H4 (cell line): ENCODE measurements around the gene IDH3G. TPM values are rescaled to one million over a fixed set of nuclear protein-coding genes. Genes with fewer than 3 reads are reported as not detected.
"Not testable (repeated sequence)": the region's sequence is repeated elsewhere in the genome, so short reads cannot be mapped to it uniquely, and the experiment has no call there.

Source experiments
- DNase-seq: peaks from one replicate; pipeline ENCODE4 v3.0.0-alpha.2; 2015; ENCODE audit warnings: low spot score
- total RNA-seq: library from RNA; depleted of rRNA; stranded (reverse); fragments of >200 nt; shearing (Covaris generic); gene quantifications from 2 replicates; pipeline ENCODE4 v1.2.3, GENCODE V29; 2014

Gene IDH3G
- total RNA-seq, 1 experiment from 2014 or later, result 68.9 TPM

DNA sequence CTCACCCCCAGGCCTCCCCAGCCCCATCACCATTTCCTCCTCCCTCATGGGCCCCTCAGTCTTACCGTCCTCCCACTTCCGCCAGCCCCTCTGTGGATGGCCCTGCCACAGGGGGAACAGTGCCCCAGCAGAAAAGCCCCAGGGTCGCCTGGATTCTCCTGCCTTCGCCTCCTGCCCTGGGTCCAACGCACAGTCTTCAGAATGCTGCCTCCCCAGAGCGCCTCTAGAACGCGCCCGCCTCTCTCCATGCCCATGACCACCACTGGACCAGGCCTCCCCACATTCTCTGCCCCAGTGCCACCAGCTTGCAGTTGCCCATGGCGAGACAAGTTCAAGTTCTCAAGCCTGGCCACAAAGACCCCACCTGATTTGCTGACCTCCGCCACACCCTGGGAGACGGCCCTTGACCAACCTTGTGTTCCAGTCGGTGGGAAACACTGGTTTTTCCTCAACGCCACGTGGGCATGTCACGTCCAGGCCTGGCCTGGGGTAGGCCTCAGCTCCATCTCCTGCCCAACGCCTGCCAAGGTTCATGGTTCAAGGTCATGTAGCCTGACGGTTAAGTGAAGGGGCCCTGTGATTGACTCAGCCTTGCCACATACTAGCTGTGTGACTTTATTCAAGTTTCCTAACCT, 30.8 kb downstream of the IDH3G start:
- no peak for DNase-seq

DNA sequence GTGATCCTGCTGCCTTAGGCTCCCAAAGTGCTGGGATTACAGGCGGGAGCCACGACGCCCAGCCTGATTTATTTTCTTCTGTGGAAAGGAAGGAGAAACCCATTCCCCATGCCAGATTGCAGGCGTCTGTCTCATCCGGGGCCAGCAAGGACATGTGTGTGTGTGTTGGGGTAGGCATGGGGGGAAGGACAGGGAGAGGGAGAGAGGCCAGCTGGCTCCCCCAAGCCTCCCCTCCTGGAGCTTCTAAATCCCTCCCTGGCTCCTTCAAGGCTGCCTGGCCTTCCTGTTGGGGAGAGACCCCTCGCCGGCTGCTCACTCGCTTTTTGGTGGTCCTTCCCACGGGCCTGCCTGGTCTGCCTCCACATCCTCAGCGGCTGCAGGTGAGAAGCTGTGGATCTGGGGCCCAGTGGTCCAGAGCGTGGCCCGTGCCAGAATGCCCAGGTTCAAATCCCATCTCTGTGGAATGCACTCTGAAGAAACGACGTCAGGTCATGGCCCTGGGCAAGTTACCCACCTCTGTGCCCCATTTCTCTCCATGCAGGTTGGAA, 31.5 kb downstream of the IDH3G start:
- DNase-seq, result no peak

DNA sequence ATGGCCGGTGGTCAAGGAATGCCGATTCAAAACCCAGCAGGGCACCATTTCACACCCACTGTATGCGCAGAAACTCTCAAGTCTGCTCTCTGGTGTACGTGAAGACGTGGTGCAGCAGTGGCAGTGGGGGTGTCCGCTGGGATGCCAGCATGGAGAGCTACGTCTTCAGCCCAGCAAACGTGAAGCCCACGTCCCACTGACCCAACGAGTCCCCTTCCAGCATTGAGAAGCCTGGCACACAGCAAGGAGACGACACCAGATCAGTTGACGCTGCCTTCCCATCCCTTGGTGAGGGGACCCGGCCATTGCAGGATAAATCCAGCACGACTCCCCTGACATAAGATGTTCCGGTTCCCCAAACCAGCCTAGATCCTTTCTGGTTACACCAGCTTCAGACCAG, 32.3 kb downstream of the IDH3G start:
- DNase-seq, result no peak

DNA sequence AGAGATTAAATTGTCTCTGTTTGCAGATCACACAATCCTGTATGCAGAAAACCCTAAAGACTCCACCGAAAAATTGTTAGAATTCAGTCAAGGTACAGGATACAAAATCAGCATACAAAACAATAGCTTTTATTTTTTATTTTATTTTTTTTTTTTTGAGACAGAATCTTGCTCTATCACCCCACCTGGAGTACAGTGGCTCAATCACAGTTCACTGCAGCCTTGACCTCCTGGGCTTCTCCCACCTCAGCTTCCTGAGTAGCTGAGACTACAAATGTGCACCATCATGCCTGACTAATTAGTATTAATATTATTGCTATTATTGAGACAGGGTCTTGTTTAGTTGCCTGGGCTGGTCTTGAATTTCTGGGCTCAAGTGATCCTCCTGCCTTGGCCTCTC, 39.0 kb downstream of the IDH3G start:
- no peak for DNase-seq

DNA sequence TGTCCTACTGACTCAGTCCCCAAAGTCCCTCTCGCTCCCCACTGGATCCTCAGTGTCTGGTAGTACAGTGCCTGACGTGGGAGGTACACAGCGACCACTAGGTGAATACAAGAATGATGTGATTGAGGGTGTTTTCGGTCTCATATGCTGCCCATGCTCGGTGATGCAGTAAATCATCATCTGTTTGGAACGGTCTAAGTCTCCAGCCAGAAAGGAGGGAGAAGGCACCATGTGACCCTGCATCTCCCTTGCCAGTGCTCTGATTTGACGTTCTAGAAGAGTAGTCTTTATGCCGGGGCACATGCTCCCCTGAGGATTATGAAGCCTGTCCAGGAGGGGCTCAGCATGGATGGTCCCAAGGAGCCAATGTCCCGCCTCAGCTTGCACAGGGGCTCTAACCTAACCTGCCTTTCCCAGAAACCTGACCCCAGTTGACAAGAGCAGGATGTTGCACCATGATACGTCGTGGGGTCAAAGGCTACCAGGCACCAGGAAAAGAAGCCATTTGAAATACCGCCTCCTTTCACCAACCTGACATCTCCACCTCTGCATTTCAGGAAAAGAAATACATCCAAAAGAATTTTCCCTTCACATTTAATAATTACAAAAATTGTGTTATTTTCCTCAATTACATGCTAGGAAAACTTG, 43.9 kb downstream of the IDH3G start:
- no peak for DNase-seq

DNA sequence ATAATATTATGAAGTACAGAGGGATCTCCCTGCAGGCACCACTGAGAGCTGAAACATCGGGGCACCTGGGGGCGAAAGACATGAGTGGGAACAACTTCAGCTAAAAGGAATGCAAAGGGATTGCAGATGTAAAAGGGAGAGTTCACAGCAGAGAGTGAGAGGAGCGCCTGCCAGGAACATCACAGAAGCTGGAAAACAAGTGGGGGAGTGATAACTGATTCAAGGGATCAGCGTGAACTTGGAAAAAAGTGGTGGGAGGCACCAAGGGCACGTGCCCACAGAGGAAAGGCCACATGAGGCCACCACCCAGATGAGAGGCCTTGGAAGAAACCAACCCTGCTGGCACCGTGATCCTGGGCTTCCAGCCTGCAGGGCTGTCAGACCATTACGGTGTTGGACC, 45.2 kb downstream of the IDH3G start:
- not testable (repeated sequence) for DNase-seq

DNA sequence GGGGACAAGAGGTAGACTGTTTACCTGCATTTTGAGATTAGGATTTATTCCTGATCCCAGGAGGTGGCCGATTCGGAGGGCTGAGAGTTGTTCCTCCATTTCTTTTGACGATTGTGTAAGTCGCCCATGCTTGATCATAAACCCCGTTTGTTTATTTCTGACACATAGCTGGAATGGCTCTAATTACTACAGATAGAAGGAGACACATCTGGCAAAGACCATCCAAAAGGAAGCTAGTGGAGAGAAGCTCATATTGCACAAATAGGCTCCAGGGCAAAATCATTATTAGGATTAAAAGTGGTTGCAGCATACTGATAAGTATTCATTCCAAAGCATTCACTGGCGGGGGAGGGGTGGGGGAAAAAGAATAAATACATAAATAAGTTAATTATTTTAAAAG, 47.2 kb downstream of the IDH3G start:
- not testable (repeated sequence) for DNase-seq

DNA sequence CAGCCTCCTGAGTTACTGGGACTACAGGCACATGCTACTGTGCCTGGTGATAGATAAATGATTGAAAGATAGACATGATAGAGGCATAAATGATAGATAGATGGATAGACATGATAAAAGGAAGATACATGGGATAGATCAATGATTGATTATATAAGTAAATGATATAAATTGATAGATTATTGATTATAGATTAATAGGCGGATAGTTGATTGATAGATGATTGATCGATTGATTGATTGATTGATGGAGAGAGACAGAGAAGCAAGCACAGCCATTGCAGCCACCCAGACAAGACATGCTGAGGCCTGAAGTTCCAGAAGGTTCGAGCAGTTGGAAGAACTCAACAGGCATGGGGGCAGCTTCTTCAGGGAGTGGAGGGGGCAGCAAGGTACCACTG, 47.8 kb downstream of the IDH3G start:
- DNase-seq, result no peak

DNA sequence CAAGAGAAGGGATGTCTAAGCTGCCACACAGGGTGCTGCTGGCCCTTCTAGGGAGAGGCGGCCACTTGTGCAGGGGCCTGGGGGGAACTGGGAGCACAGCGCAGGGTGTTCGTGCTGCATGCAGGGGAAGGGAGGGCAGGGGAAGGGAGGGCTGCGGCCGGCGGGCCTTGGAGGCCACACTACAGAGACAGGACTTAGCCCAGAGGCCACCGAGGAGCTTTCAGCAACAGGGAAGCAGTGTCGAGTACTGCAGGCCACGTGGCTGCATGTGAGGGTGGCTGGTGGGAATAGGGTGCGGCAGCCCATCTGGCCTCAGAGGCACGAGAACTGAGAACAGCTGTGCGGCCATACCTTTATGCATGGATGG, 49.1 kb downstream of the IDH3G start:
- not testable (repeated sequence) for DNase-seq

DNA sequence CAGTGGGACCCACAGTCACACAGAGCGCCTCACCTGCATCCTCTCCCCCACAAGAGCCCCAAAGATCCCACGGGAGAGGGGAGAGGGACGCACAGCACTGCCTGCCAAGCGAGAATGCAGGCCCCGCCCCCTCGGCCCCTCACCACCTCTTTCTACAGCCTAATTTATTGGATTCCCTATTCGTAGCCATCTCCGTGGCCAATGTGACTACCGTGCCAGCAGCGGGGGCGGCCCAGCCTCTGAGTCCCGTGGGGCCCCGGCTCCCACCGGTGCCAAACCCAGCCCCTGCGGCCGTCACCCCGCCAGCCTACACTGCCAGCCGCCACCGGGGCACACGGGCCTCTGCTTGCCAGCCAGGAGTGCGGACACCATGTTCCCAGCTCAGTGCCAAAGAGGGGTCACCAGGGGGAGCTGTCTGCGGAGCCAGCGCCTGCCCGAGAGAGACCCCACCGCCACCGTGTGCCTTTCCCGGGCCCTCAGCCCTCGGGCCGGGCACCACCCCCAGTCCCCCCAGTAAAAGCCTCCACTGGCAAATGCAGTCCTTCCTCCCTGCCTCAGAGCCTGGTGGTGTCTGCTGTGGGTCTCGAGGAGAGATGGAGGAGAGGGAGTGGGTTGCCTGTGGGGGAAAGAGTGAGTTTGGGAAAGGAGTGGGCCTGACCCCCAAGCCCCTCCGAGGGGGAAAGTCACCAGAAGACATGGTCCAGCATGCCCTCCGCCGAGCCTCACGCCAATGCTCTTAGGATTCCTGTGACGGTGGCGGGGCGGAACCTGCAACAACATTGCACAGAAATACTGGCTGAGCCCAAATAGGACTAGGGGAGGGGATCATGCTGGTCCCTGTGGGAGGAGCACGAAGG, 49.7 kb downstream of the IDH3G start:
- DNase-seq, result no peak

DNA sequence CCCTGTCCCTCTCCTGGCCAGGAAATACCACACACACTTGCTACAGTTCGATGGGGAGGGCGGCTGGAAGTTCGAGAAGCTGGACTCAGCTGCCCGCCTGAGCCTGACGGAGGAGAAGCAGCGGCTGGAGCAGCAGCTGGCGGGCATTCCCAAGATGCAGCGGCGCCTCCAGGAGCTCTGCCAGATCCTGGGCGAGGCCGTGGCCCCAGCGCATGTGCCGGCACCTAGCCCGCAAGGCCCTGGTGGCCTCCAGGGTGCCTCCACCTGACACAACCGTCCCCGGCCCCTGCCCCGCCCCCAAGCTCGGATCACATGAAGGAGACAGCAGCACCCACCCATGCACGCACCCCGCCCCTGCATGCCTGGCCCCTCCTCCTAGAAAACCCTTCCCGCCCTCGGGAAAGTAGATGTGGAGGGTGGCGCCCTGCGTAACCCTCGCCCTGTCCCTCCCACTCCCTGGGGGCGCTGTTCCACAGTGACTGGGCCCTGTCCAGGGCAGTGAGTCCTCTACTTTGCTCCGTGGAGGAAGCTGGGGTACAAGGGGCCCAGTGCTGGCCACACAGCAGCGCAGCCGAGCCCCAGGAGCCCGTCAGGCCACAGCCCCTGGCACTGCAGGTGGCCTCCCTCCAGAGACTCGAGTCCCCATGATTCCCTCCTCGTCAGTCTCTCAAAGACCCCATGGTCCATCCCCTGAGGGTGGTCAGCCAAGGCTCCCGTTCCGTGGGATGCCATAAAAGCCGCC, 50.5 kb downstream of the IDH3G start:
- DNase-seq, result not testable (repeated sequence)

DNA sequence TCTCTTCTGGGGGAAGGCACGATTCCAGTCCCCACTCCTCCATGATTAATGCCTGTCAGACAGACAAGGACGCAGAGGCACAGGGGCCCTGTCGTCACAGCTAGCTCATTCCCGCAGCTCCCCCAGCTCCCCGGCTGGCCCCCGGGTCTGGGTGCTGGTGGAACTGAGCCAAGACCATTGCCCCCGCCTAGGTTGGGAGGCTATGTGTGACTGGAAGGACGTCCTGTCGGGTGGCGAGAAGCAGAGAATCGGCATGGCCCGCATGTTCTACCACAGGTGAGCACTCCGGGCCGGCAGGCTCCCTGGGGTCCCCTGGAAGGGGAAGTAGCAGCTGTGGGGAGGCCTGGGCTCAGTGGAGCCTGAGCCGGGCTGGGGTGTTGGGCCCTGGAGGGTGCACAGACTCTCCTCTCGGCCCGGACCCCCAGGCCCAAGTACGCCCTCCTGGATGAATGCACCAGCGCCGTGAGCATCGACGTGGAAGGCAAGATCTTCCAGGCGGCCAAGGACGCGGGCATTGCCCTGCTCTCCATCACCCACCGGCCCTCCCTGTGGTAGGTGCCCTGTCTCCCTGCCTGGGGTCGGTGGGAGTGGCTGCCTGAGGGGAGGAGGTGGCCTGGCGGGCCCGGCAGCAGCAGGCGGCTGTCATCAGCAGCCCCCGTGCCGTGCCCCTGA, 51.2 kb downstream of the IDH3G start:
- not testable (repeated sequence) for DNase-seq

DNA sequence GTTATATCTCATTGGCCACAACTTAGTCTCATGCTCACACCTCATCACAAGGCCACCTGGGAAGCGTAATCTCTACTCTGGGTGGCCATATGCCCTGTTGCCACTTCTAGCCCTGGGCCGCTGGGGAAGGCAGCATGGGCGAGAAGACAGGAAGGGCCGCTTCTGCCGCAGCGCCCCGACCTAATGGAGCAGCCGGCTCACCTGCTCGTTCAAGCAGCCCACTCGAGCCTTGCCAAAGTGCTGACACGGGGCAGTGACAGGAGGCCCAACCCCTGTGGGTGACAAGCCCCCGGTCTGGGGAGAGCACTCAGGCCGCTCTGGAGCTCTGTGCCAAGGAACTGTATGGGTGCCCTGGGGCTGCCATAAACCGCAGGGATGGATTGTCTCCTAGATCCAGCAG, 52.1 kb downstream of the IDH3G start:
- DNase-seq, result not testable (repeated sequence)

DNA sequence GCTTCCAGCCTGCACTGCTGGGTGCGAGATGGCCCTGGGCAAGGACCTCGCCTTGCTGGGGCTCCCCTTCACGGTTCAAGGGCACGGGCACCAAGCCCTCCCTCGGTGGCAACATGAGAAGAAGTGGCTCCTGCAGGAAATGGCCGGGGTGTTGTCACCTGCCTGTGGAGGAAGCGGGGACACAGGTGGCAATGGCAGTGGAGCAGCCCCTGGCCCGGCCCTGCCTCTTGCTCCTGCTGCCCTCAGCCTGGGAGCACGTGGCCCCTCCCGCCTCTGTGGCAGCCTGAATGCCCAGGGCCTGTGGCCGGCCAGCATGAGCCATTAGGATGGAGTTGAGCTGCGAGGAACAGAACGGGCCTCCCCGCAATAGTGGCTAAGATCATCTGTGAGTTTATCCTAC, 52.7 kb downstream of the IDH3G start:
- DNase-seq, result no peak

DNA sequence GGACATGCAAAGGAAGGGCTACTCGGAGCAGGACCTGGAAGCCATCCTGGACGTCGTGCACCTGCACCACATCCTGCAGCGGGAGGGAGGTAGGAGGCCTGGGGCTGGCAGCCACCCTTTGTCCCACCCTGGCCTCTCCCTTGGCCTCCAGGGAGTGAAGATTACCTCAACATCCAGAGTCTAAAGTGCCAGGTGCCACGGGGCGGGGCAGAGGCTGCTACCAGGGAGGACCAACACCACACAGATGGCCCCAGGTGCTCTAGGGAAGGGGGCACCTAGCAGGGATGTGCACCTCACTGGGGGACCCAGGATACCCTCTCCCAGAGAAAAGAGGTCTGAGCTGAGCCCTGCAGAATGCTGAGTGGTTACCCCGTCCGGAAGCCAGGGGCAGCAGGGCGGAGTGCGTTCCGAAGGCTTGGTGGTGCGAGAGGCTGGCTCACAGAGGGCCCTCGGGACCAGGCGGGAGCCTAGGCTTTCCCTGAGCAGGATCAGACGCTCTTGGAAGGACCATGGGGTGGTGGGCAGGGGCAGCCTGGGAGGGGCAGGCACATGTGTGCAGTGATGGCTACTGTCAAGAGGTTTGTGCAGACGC, 53.4 kb downstream of the IDH3G start:
- DNase-seq, result no peak

DNA sequence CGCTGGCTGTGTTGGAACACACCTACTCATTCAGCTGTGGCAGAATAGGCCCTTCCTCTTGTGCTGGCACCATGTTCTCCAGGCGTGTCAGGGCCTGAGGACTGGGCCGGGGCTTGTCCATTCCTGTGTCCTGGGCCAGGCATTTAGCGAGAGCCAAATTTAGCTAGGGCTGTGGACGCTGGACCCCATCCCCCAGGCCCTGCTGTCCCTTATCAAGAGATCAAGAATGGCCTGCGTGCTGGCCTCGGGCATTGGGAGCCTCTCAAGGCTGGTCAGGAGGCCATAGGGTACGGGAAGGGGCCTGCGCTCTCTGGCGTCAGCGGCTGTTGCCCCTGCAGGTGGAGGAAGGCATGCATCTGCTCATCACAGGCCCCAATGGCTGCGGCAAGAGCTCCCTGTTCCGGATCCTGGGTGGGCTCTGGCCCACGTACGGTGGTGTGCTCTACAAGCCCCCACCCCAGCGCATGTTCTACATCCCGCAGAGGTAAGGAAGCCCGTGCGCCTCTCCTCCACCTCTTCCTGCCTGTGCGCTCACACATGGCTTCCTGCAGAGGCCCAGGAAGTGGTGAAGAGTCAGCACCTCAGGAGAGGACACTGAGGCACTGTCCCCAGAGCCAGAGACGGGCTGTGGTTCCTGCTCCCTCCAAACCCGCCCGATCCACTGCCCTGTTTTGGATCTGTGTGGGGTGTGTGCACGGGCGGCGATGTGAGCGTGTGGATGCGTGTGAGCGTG, 54.3 kb downstream of the IDH3G start:
- no peak for DNase-seq

DNA sequence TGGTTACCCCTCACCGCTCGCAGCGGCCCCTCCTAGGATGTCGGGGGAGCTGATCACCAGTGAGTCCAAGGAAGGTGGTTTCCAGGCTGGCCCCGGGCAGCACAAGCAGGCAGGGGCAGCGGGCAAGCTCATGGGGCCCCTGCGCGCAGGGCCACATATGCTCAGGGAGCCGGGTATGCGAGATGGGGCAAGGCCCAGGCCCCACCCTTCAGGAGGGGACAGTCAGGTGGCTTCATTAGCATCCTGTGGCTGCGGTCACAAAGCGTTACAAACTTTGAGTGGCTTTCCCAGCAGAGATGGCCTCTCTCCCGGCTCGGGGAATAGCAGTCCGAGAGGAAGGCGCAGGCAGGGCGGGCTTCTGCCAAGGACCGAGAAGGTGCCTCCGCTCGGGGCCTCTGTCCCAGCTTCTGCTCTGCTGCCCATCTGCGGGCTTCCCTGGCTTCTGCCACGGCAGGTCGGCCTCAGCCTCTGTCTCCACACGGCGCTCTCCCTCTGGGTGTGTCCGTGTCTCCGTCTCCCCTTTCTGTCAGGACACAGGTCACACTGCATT, 56.0 kb downstream of the IDH3G start:
- no peak for DNase-seq

DNA sequence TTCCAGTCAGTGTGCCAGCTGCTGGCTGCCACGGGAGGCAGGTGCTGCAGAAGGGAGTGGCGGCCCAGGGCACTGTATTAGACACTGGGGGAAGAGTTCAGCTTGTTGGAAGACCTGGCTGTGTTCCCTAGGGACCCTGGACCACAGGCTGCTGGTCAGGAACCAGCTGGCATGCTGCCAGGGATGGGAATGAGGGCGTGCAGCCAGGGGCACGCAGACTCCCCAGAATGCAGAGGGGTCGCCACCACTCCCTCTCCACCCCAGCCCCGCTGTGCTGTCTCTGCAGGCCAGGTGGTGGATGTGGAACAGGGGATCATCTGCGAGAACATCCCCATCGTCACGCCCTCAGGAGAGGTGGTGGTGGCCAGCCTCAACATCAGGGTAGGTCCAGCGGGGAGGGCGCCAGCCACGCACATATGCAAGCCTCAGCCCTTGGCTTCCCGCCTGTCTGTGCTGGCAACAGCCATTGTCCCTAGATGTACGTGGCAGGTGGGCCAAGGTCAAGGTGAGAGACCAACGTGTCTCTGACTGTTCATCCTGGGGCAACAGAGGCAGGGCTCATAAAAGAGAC, 57.2 kb downstream of the IDH3G start:
- no peak for DNase-seq

DNA sequence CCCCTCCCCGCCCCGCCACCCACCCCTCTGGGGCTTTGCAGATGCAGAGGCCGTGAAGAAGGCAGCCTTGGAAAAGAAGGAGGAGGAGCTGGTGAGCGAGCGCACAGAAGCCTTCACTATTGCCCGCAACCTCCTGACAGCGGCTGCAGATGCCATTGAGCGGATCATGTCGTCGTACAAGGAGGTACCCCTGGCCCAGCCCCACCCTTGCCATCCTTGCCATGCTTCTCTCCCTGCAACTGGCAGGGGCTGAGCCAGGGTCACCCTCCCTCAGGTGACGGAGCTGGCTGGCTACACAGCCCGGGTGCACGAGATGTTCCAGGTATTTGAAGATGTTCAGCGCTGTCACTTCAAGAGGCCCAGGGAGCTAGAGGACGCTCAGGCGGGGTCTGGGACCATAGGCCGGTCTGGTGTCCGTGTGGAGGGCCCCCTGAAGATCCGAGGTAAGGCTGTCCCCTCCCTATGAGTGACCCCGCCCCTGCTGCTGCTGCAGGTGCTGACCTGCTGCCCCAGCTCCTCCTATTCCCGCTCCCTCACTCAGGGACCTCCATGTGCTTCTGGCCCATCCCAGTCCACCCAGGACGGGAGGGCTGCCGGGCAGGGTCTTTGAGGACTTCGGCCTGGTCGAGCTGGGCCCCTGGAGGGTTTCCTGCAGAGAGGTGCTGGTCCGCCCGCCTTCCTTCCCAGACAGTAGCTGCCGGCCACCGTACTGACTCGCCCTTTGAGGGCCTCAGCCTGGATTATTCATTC, 57.9 kb downstream of the IDH3G start:
- no peak for DNase-seq
